Chondrocyte (in vitro differentiated cells): ENCODE data around the gene TMEM150C. TPM values are rescaled to one million over a fixed set of nuclear protein-coding genes. Genes with fewer than 3 reads are reported as not detected.

Experiments used
- DNase-seq: peaks from one replicate; pipeline ENCODE4 v3.0.0; 2021; ENCODE audit warnings: mixed read lengths, low spot score
- H3K27ac Mint-ChIP-seq: one replicate; pipeline ENCODE4 v1.8.0; 2021; ENCODE audit warnings: mild to moderate bottlenecking, moderate library complexity, mixed read lengths; ENCODE audit not compliant: unreplicated experiment
- H3K27me3 Mint-ChIP-seq: 2 replicates; pipeline ENCODE4 v1.8.0; 2021; ENCODE audit warnings: low read depth, mixed read lengths
- H3K36me3 Mint-ChIP-seq: 2 replicates; pipeline ENCODE4 v1.8.0; 2021; ENCODE audit warnings: low read depth, mixed read lengths
- H3K4me1 Mint-ChIP-seq: 2 replicates; pipeline ENCODE4 v1.8.0; 2021; ENCODE audit warnings: low read depth, mild to moderate bottlenecking, mixed read lengths
- H3K4me3 Mint-ChIP-seq: one replicate; pipeline ENCODE4 v1.8.0; 2021; ENCODE audit warnings: mild to moderate bottlenecking, moderate library complexity, mixed read lengths; ENCODE audit not compliant: unreplicated experiment
- H3K9me3 Mint-ChIP-seq: 2 replicates; pipeline ENCODE4 v1.8.0; 2021; ENCODE audit warnings: low read depth, mixed read lengths
- total RNA-seq: library from RNA; stranded (reverse); gene quantifications from 3 replicates; pipeline ENCODE4 v1.2.1, GENCODE V29; 2021
- TF ChIP-seq, protein P1 (sequence below): fragments of 200-600 bp; sonication (generic); IDR thresholded peaks from 2 replicates; pipeline ENCODE4 v1.5.0; 2021; ENCODE audit warnings: antibody characterized with exemption, mild to moderate bottlenecking, moderate library complexity

Gene TMEM150C
- total RNA-seq, 1 donor from 2014 or later: 2.3 TPM

DNA sequence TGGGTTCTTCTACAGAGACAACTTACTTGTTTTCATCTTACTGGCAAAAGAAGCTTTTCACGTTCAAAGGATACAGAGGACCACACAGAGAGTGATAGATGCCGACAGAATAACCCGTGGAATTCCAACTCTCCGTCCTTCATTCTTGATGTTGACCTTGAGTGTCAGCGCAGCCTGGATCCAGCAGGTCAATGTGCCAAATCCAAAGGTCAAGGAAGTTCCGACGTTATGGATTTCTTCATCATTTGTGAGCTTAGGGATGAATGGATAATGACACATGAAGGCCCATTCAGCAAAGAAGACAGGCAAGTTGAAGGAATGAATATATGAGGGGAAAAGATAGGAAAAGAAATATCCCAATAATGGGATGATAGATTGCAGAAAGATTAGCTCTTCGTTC is 71.8 kb downstream of the TMEM150C start:
- no peaks in the 10 kb centered on the region for H3K36me3 Mint-ChIP-seq
- no peaks in the 10 kb centered on the region for H3K9me3 Mint-ChIP-seq
- no peak overlapping the region for H3K27ac Mint-ChIP-seq
- H3K4me1 Mint-ChIP-seq: no peaks in the 10 kb centered on the region
- DNase-seq: no peak
- H3K4me3 Mint-ChIP-seq: no peak overlapping the region
- no peaks in the 10 kb centered on the region for H3K27me3 Mint-ChIP-seq
- TF ChIP-seq, protein P1, sequence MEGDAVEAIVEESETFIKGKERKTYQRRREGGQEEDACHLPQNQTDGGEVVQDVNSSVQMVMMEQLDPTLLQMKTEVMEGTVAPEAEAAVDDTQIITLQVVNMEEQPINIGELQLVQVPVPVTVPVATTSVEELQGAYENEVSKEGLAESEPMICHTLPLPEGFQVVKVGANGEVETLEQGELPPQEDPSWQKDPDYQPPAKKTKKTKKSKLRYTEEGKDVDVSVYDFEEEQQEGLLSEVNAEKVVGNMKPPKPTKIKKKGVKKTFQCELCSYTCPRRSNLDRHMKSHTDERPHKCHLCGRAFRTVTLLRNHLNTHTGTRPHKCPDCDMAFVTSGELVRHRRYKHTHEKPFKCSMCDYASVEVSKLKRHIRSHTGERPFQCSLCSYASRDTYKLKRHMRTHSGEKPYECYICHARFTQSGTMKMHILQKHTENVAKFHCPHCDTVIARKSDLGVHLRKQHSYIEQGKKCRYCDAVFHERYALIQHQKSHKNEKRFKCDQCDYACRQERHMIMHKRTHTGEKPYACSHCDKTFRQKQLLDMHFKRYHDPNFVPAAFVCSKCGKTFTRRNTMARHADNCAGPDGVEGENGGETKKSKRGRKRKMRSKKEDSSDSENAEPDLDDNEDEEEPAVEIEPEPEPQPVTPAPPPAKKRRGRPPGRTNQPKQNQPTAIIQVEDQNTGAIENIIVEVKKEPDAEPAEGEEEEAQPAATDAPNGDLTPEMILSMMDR: no peak

DNA sequence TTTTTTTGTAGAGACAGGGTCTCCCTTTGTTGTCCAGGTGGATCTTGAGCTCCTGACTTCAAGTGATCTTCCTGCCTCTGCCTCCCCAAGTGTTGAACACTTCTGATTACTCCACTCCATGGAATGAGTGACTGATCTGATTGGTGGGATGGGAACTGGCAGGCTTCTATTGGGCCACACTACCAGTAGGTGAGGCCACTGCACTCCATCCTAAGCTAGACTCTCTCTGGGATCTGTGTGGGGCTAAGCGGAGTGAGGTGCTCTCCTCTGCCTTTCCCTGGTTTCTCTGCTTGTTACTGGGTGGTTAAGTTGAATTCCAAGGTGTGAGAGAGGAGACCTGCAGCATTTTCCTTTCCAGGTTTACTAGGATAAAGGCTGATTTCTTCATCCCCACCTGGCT is 72.7 kb downstream of the TMEM150C start:
- no peak for DNase-seq
- no peaks in the 10 kb centered on the region for H3K27me3 Mint-ChIP-seq
- H3K36me3 Mint-ChIP-seq: no peaks in the 10 kb centered on the region
- no peak overlapping the region for H3K27ac Mint-ChIP-seq
- H3K4me1 Mint-ChIP-seq: no peaks in the 10 kb centered on the region
- TF ChIP-seq, protein P1: no peak
- H3K4me3 Mint-ChIP-seq: no peak overlapping the region
- no peaks in the 10 kb centered on the region for H3K9me3 Mint-ChIP-seq

DNA sequence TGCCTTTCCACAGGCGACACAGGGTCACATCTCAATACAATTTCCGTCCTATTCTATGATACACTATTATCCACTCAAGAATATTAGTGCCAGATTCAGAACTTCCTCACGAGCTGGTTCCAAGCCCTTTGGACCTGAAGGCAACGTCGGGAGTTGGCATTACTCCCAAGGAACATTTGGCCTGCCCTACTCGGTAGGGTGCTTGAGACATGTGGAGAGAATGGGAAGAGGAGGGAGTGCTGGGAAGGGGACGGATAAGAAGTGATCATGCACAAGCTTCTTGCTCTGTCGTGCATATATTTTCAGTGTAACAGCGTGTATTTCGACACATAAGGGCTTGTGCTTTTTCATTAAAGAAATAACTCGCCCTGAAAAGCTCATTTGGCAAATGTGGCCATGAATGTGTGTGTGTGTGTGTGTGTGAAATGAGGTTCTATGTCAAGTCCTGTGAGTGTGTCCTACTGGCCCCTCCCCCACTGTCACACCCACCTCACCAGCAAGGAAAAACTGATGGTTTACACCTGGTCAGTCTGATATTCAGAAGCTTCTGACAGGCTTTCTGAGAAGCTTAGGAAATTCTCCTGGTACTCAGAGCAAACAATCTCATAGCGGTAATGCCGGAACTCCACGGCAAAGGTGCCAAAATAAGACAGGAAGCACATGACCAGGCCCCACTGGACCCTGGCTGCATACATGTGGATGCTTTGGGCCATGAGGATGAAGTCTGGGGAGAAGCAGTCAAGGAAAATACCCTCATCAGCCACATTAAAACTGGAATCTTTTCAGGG is 76.6 kb downstream of the TMEM150C start:
- Mint-ChIP-seq H3K27me3 (no peaks in the 10 kb centered on the region), H3K36me3 (no peaks in the 10 kb centered on the region), H3K9me3 (no peaks in the 10 kb centered on the region), H3K4me3 (no peak overlapping the region), H3K27ac (no peak overlapping the region), H3K4me1 (no peaks in the 10 kb centered on the region)
- TF ChIP-seq, protein P1: no peak
- no peak for DNase-seq

DNA sequence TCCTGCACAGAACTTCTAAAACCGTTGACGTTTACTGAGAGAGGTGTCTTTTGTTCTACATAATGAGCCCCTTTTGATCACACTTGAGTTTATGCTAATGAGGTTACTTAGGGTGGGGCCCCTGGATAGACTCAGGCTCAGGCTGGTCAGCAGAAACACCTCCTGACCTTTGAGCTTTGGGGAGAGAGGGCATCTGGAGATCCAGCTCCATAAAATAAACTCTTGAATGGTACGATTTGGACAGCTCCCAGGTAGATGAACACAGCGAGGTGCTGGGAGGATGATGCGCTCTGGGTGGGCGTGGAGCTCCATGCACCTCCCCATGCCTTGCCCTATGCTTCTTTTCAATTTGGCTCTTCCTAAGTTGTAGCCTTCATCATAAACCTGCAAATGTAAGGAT is 79.4 kb downstream of the TMEM150C start:
- H3K27ac Mint-ChIP-seq: no peak overlapping the region
- no peaks in the 10 kb centered on the region for H3K9me3 Mint-ChIP-seq
- TF ChIP-seq, protein P1: no peak
- no peaks in the 10 kb centered on the region for H3K4me1 Mint-ChIP-seq
- H3K36me3 Mint-ChIP-seq: no peaks in the 10 kb centered on the region
- no peaks in the 10 kb centered on the region for H3K27me3 Mint-ChIP-seq
- H3K4me3 Mint-ChIP-seq: no peak overlapping the region
- no peak for DNase-seq

DNA sequence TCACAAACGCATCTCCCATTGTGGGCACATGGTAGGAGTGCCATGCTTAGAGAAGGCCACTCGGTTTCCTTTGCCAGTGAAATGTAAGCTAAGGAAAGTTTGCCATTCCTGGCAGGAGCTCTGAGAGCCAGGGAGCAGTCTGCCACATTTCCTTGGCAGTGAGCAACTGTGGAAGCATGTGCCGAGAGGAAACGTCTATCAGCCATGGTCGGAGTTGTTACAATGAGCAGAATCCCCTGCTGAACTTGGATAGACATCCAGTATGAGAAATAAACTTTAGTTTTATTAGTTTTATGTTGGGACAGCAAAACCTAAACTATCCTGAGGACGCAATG is 80.3 kb downstream of the TMEM150C start:
- H3K4me1 Mint-ChIP-seq: no peaks in the 10 kb centered on the region
- DNase-seq: no peak

More for the DNA sequence above, 80.3 kb downstream of the TMEM150C start:
- Mint-ChIP-seq H3K27me3 (no peaks in the 10 kb centered on the region), H3K4me3 (no peak overlapping the region), H3K9me3 (no peaks in the 10 kb centered on the region), H3K27ac (no peak overlapping the region), H3K36me3 (no peaks in the 10 kb centered on the region)
- TF ChIP-seq, protein P1: no peak
